ENCODE data around the gene BSPRY.
"Not testable (repeated sequence)": the region's sequence is repeated elsewhere in the genome, so short reads cannot be mapped to it uniquely, and the experiment has no call there.

BSPRY gene

GRCh38 chr9:113370806-113371325, 21.5 kb downstream of the BSPRY start:
- no peak for DNase-seq (ENCODE audit: low spot score)

- no peak for DNase-seq (ENCODE audit: low spot score)
These were observed 22.7 kb downstream of the BSPRY start for GRCh38 chr9:113372059-113372458.

- DNase-seq (ENCODE audit: low spot score), result no peak
These were observed 23.9 kb downstream of the BSPRY start for GRCh38 chr9:113373256-113373655.

- no peak for DNase-seq (ENCODE audit: low spot score)
These were observed 24.5 kb downstream of the BSPRY start for GRCh38 chr9:113373676-113374392.

- DNase-seq (ENCODE audit: low spot score), result no peak
These were observed 26.0 kb downstream of the BSPRY start for GRCh38 chr9:113375057-113376023.

- peak; percentile 67 for DNase-seq (ENCODE audit: low spot score)
These were observed 27.6 kb downstream of the BSPRY start, which contains the start of gene HDHD3 for GRCh38 chr9:113376634-113377567. HDHD3 (minus strand) TSS chr9:113376986; CDS start chr9:113374354, 2,632 bp downstream.

- DNase-seq (ENCODE audit: low spot score), result not testable (repeated sequence)
These were observed 29.9 kb downstream of the BSPRY start for GRCh38 chr9:113379094-113379828.

- DNase-seq (ENCODE audit: low spot score), result not testable (repeated sequence)
These were observed 30.5 kb downstream of the BSPRY start for GRCh38 chr9:113379829-113380210.

- no peak for DNase-seq (ENCODE audit: low spot score)
These were observed 31.6 kb downstream of the BSPRY start for GRCh38 chr9:113380869-113381378.

- not testable (repeated sequence) for DNase-seq (ENCODE audit: low spot score)
These were observed 32.1 kb downstream of the BSPRY start for GRCh38 chr9:113381441-113381840.

- DNase-seq (ENCODE audit: low spot score), result no peak
These were observed 32.6 kb downstream of the BSPRY start for GRCh38 chr9:113381909-113382411.

GRCh38 chr9:113386571-113387393, 37.4 kb downstream of the BSPRY start:
- no peak for DNase-seq (ENCODE audit: low spot score)

- peak; percentile 76 for DNase-seq (ENCODE audit: low spot score)
These were observed 38.4 kb downstream of the BSPRY start for GRCh38 chr9:113387560-113388230.

- DNase-seq (ENCODE audit: low spot score), result no peak
These were observed 39.5 kb downstream of the BSPRY start for GRCh38 chr9:113388833-113389232.

GRCh38 chr9:113389451-113389850, 40.1 kb downstream of the BSPRY start:
- no peak for DNase-seq (ENCODE audit: low spot score)

GRCh38 chr9:113390192-113390960, 41.0 kb downstream of the BSPRY start:
- DNase-seq (ENCODE audit: low spot score), result no peak

GRCh38 chr9:113391917-113392316, 42.6 kb downstream of the BSPRY start:
- DNase-seq (ENCODE audit: low spot score), result no peak

- no peak for DNase-seq (ENCODE audit: low spot score)
These were observed 43.9 kb downstream of the BSPRY start for GRCh38 chr9:113393281-113393680.

Data from HuH-7.5 (cell line).